Measurements from ENCODE around the gene LDHB. TPM values are rescaled to one million over a fixed set of nuclear protein-coding genes. Genes with fewer than 3 reads are reported as not detected.
"Not testable (repeated sequence)": the region's sequence is repeated elsewhere in the genome, so short reads cannot be mapped to it uniquely, and the experiment has no call there.

The LDHB gene
- polyA plus RNA-seq, 3 donors from 2014 or later, result 224 to 398 (median 315) TPM

GRCh38 chr12:21676776-21677175 lies 19.1 kb upstream of the LDHB start:
- Mint-ChIP-seq H3K4me3 (no peak overlapping the region), H3K27me3 (ENCODE audit: low read depth in 3 of 3) (peaks cover 0 to 5% (median 3%) of the 10 kb centered on the region in 3 donors), H3K27ac (no peak overlapping the region), H3K36me3 (no peaks in the 10 kb centered on the region), H3K4me1 (no peaks in the 10 kb centered on the region), H3K9me3 (no peaks in the 10 kb centered on the region)
- no peak for DNase-seq

GRCh38 chr12:21675641-21676040 lies 18.0 kb upstream of the LDHB start:
- Mint-ChIP-seq H3K4me1 (no peaks in the 10 kb centered on the region), H3K27me3 (ENCODE audit: low read depth in 3 of 3) (peaks cover 0 to 5% (median 5%) of the 10 kb centered on the region in 3 donors), H3K27ac (no peak overlapping the region), H3K36me3 (no peaks in the 10 kb centered on the region), H3K4me3 (no peak overlapping the region), H3K9me3 (no peaks in the 10 kb centered on the region)
- DNase-seq, result no peak

- Mint-ChIP-seq H3K4me1 (no peaks in the 10 kb centered on the region), H3K4me3 (no peak overlapping the region), H3K27ac (no peak overlapping the region), H3K27me3 (ENCODE audit: low read depth in 3 of 3) (peaks cover 0 to 8% (median 5%) of the 10 kb centered on the region in 3 donors), H3K36me3 (no peaks in the 10 kb centered on the region), H3K9me3 (no peaks in the 10 kb centered on the region)
- DNase-seq, result no peak
These were observed 17.5 kb upstream of the LDHB start for GRCh38 chr12:21675096-21675495.

GRCh38 chr12:21673830-21674552 lies 16.3 kb upstream of the LDHB start:
- H3K27ac Mint-ChIP-seq; H3K4me1 Mint-ChIP-seq; H3K4me3 Mint-ChIP-seq; H3K9me3 Mint-ChIP-seq; DNase-seq; H3K36me3 Mint-ChIP-seq; H3K27me3 Mint-ChIP-seq (ENCODE audit: low read depth in 3 of 3): not testable (repeated sequence)

GRCh38 chr12:21672146-21672545 lies 14.5 kb upstream of the LDHB start:
- DNase-seq, result no peak
- no peak overlapping the region for H3K27ac Mint-ChIP-seq
- peaks cover 4 to 8% (median 7%) of the 10 kb centered on the region in 3 donors for H3K27me3 Mint-ChIP-seq (ENCODE audit: low read depth in 3 of 3)
- no peaks in the 10 kb centered on the region for H3K36me3 Mint-ChIP-seq
- H3K9me3 Mint-ChIP-seq, result no peaks in the 10 kb centered on the region
- no peaks in the 10 kb centered on the region for H3K4me1 Mint-ChIP-seq
- no peak overlapping the region for H3K4me3 Mint-ChIP-seq

- H3K36me3 Mint-ChIP-seq, result no peaks in the 10 kb centered on the region
- no peak overlapping the region for H3K27ac Mint-ChIP-seq
- H3K9me3 Mint-ChIP-seq, result no peaks in the 10 kb centered on the region
- DNase-seq, result no peak
- H3K4me1 Mint-ChIP-seq, result no peaks in the 10 kb centered on the region
- H3K4me3 Mint-ChIP-seq, result no peak overlapping the region
- H3K27me3 Mint-ChIP-seq (ENCODE audit: low read depth in 3 of 3), result peaks cover 4 to 14% (median 5%) of the 10 kb centered on the region in 3 donors
These were observed 9.1 kb upstream of the LDHB start for GRCh38 chr12:21666722-21667121.

- Mint-ChIP-seq H3K27ac (no peak overlapping the region), H3K36me3 (no peaks in the 10 kb centered on the region), H3K4me3 (no peak overlapping the region), H3K4me1 (no peaks in the 10 kb centered on the region), H3K27me3 (ENCODE audit: low read depth in 3 of 3) (peaks cover 3 to 14% (median 4%) of the 10 kb centered on the region in 3 donors), H3K9me3 (no peaks in the 10 kb centered on the region)
- DNase-seq, result no peak
These were observed 8.2 kb upstream of the LDHB start for GRCh38 chr12:21665816-21666215.

- Mint-ChIP-seq H3K4me1 (peaks cover 10 to 12% of the 10 kb centered on the region in 2 donors), H3K27me3 (ENCODE audit: low read depth in 3 of 3) (peaks cover 1 to 13% (median 9%) of the 10 kb centered on the region in 3 donors), H3K36me3 (no peaks in the 10 kb centered on the region), H3K4me3 (no peak overlapping the region), H3K27ac (no peak overlapping the region), H3K9me3 (no peaks in the 10 kb centered on the region)
- no peak for DNase-seq
These were observed 4.6 kb upstream of the LDHB start for GRCh38 chr12:21662122-21662792.

GRCh38 chr12:21661396-21662093 lies 3.9 kb upstream of the LDHB start:
- not testable (repeated sequence) for H3K36me3 Mint-ChIP-seq, H3K27ac Mint-ChIP-seq, DNase-seq, H3K9me3 Mint-ChIP-seq, H3K4me3 Mint-ChIP-seq
- H3K27me3 Mint-ChIP-seq (ENCODE audit: low read depth in 3 of 3), result peaks cover 0 to 13% (median 9%) of the 10 kb centered on the region in 3 donors
- H3K4me1 Mint-ChIP-seq, result peaks cover 15 to 19% of the 10 kb centered on the region in 2 donors

GRCh38 chr12:21659383-21659782 lies 1.7 kb upstream of the LDHB start:
- peak overlapping the region in 1 of 5 donors; percentile 46 for H3K4me3 Mint-ChIP-seq
- no peak overlapping the region for H3K27ac Mint-ChIP-seq
- H3K27me3 Mint-ChIP-seq (ENCODE audit: low read depth in 3 of 3), result peaks cover 0 to 9% (median 9%) of the 10 kb centered on the region in 3 donors
- H3K4me1 Mint-ChIP-seq, result peaks cover 27 to 40% of the 10 kb centered on the region in 2 donors
- no peaks in the 10 kb centered on the region for H3K36me3 Mint-ChIP-seq
- H3K9me3 Mint-ChIP-seq, result no peaks in the 10 kb centered on the region
- no peak for DNase-seq

GRCh38 chr12:21656905-21657325 lies 727 bp downstream of the LDHB start:
- peaks cover 0 to 9% (median 4%) of the 10 kb centered on the region in 3 donors for H3K27me3 Mint-ChIP-seq (ENCODE audit: low read depth in 3 of 3)
- H3K4me1 Mint-ChIP-seq, result peaks cover 27 to 54% of the 10 kb centered on the region in 2 donors
- no peaks in the 10 kb centered on the region for H3K9me3 Mint-ChIP-seq
- H3K27ac Mint-ChIP-seq, result peak overlapping the region; percentile 46 to 96 (median 92)
- H3K36me3 Mint-ChIP-seq, result peaks cover 0 to 14% (median 6%) of the 10 kb centered on the region in 3 donors
- peak; percentile 10 to 18 (median 13) for DNase-seq
- peak overlapping the region; percentile 95 to 100 (median 99) for H3K4me3 Mint-ChIP-seq

GRCh38 chr12:21655591-21655990 lies 2.1 kb downstream of the LDHB start:
- Mint-ChIP-seq H3K27ac (no peak overlapping the region), H3K36me3 (peaks cover 8 to 23% (median 12%) of the 10 kb centered on the region in 3 donors), H3K27me3 (ENCODE audit: low read depth in 3 of 3) (peaks cover 0 to 9% (median 4%) of the 10 kb centered on the region in 3 donors), H3K4me3 (peak overlapping the region in 3 of 5 donors; percentile 55 to 100 (median 96)), H3K4me1 (peaks cover 27 to 58% of the 10 kb centered on the region in 2 donors), H3K9me3 (no peaks in the 10 kb centered on the region)
- no peak for DNase-seq

- Mint-ChIP-seq H3K36me3 (peaks cover 19 to 34% (median 21%) of the 10 kb centered on the region in 3 donors), H3K27me3 (ENCODE audit: low read depth in 3 of 3) (no peaks in the 10 kb centered on the region), H3K4me1 (peaks cover 15 to 43% of the 10 kb centered on the region in 2 donors), H3K4me3 (no peak overlapping the region), H3K9me3 (no peaks in the 10 kb centered on the region), H3K27ac (no peak overlapping the region)
- DNase-seq, result no peak
These were observed 5.8 kb downstream of the LDHB start for GRCh38 chr12:21651821-21652220.

GRCh38 chr12:21650997-21651396 lies 6.6 kb downstream of the LDHB start:
- no peaks in the 10 kb centered on the region for H3K27me3 Mint-ChIP-seq (ENCODE audit: low read depth in 3 of 3)
- no peak overlapping the region for H3K4me3 Mint-ChIP-seq
- no peaks in the 10 kb centered on the region for H3K9me3 Mint-ChIP-seq
- H3K27ac Mint-ChIP-seq, result no peak overlapping the region
- no peak for DNase-seq
- peaks cover 7 to 35% of the 10 kb centered on the region in 2 donors for H3K4me1 Mint-ChIP-seq
- peaks cover 23 to 42% (median 24%) of the 10 kb centered on the region in 3 donors for H3K36me3 Mint-ChIP-seq

Measured in immature natural killer cell (primary cell).